GM18499 (cell line): ENCODE data around the gene RIMS1.
A peak's percentile ranks its signal among the peaks of the same experiment; 100 is the strongest.
"Not testable (repeated sequence)": the region's sequence is repeated elsewhere in the genome, so short reads cannot be mapped to it uniquely, and the experiment has no call there.

Experiments used
- ATAC-seq: cut with Tn5 transposase; IDR thresholded peaks from one replicate; pipeline ENCODE4 v1.9.1; 2021; ENCODE audit warnings: moderate number of reproducible peaks; ENCODE audit not compliant: insufficient read depth, unreplicated experiment

Gene RIMS1

GRCh38 chr6:71967436-71967835, 81.1 kb downstream of the RIMS1 start:
- no peak for ATAC-seq

GRCh38 chr6:71977884-71978283, 91.5 kb downstream of the RIMS1 start:
- no peak for ATAC-seq

- no peak for ATAC-seq
These were observed 93.6 kb downstream of the RIMS1 start for GRCh38 chr6:71979911-71980310.

- ATAC-seq, result peak; percentile 79
These were observed 96.0 kb downstream of the RIMS1 start for GRCh38 chr6:71982389-71982788.

- no peak for ATAC-seq
These were observed 96.8 kb downstream of the RIMS1 start for GRCh38 chr6:71983131-71983530.

- no peak for ATAC-seq
These were observed 108.4 kb downstream of the RIMS1 start for GRCh38 chr6:71994705-71995271.

- no peak for ATAC-seq
These were observed 111.0 kb downstream of the RIMS1 start for GRCh38 chr6:71997341-71997740.

GRCh38 chr6:72002415-72002814, 116.1 kb downstream of the RIMS1 start:
- ATAC-seq, result no peak

GRCh38 chr6:72006591-72006990, 120.2 kb downstream of the RIMS1 start:
- ATAC-seq, result not testable (repeated sequence)

- ATAC-seq, result no peak
These were observed 136.5 kb downstream of the RIMS1 start for GRCh38 chr6:72022830-72023229.

GRCh38 chr6:72031471-72031870, 145.1 kb downstream of the RIMS1 start:
- ATAC-seq, result no peak

- ATAC-seq, result no peak
These were observed 145.7 kb downstream of the RIMS1 start for GRCh38 chr6:72032086-72032485.

- ATAC-seq, result no peak
These were observed 149.1 kb downstream of the RIMS1 start for GRCh38 chr6:72035486-72035885.

GRCh38 chr6:72035966-72036365, 149.6 kb downstream of the RIMS1 start:
- ATAC-seq, result no peak

GRCh38 chr6:72037006-72037405, 150.7 kb downstream of the RIMS1 start:
- ATAC-seq, result no peak

GRCh38 chr6:72040111-72040510, 153.8 kb downstream of the RIMS1 start:
- ATAC-seq, result no peak

GRCh38 chr6:72042088-72042487, 155.7 kb downstream of the RIMS1 start:
- ATAC-seq, result no peak

GRCh38 chr6:72048080-72048479, 161.7 kb downstream of the RIMS1 start:
- no peak for ATAC-seq

GRCh38 chr6:72049376-72049775, 163.0 kb downstream of the RIMS1 start:
- no peak for ATAC-seq

- no peak for ATAC-seq
These were observed 174.9 kb downstream of the RIMS1 start for GRCh38 chr6:72061286-72061685.

- ATAC-seq, result no peak
These were observed 178.1 kb downstream of the RIMS1 start for GRCh38 chr6:72064399-72064975.

- ATAC-seq, result no peak
These were observed 191.7 kb downstream of the RIMS1 start for GRCh38 chr6:72078096-72078495.
